Astrocyte (in vitro differentiated cells and primary cell): ENCODE data around the gene KRT9.
"Not testable (repeated sequence)": the region's sequence is repeated elsewhere in the genome, so short reads cannot be mapped to it uniquely, and the experiment has no call there.

ENCODE experiments used
- EZH2 ChIP-seq: IDR thresholded peaks from 2 replicates; pipeline ENCODE4 v1.6.1; 2012; ENCODE audit warnings: mild to moderate bottlenecking, low read length, inconsistent platforms; ENCODE audit not compliant: insufficient read depth
- TF ChIP-seq, protein P1 (sequence below): IDR thresholded peaks from 2 replicates; pipeline ENCODE4 v1.5.1; 2011; ENCODE audit warnings: low read depth, mild to moderate bottlenecking, inconsistent platforms, low read length, moderate library complexity; ENCODE audit not compliant: insufficient read depth

DNA sequence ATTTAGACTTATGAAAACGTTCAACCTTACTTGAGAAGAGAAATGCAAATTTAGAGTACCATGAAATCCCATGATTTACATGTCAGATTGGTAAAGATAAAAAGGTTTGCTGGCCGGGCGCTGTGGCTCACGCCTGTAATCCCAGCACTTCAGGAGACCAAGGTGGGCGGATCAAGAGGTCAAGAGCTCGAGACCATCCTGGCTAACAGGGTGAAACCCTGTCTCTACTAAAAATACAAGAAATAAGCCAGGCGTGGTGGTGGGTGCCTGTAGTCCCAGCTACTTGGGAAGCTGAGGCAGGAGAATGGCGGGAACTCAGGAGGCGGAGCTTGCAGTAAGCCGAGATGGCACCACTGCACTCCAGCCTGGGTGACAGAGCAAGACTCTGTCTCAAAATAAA, 29.1 kb downstream of the KRT9 start:
- TF ChIP-seq, protein P1, sequence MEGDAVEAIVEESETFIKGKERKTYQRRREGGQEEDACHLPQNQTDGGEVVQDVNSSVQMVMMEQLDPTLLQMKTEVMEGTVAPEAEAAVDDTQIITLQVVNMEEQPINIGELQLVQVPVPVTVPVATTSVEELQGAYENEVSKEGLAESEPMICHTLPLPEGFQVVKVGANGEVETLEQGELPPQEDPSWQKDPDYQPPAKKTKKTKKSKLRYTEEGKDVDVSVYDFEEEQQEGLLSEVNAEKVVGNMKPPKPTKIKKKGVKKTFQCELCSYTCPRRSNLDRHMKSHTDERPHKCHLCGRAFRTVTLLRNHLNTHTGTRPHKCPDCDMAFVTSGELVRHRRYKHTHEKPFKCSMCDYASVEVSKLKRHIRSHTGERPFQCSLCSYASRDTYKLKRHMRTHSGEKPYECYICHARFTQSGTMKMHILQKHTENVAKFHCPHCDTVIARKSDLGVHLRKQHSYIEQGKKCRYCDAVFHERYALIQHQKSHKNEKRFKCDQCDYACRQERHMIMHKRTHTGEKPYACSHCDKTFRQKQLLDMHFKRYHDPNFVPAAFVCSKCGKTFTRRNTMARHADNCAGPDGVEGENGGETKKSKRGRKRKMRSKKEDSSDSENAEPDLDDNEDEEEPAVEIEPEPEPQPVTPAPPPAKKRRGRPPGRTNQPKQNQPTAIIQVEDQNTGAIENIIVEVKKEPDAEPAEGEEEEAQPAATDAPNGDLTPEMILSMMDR = not testable (repeated sequence)
- not testable (repeated sequence) for TF ChIP-seq EZH2
